ENCODE results near the gene PRR14.

PRR14 gene

DNA sequence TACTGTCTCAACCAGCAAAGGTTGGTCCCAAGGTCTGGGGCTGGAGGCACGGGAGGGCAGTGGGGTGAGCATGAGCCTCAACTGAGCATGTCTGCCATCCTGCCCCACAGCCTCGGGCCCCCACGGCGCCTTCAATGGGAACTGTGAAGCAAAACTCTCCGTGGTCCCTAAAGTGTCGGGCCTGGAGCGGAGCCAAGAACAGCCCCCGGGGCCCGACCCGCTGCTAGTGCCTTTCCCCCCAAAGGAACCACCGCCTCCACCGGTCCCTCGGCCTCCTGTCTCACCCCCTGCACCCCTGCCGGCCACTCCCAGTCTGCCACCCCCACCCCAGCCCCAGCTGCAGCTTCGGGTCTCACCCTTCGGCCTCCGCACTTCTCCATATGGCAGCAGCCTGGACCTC lies 11.7 kb downstream of the PRR14 start:
- Histone ChIP-seq H3K9me3 (ENCODE audit: insufficient read depth, low read length) (no peaks in the 10 kb centered on the region), H3K4me3 (ENCODE audit: insufficient read length, low read depth) (no peak overlapping the region), H3K9ac (ENCODE audit: insufficient read length, low read depth) (no peak overlapping the region), H3K36me3 (ENCODE audit: insufficient read depth, insufficient read length, low read length) (peaks cover 70% of the 10 kb centered on the region), H3K27me3 (ENCODE audit: insufficient read depth, insufficient read length) (peaks cover 73% of the 10 kb centered on the region), H3K4me1 (ENCODE audit: insufficient read depth, insufficient read length) (peaks cover 7% of the 10 kb centered on the region)
- no peak for DNase-seq (ENCODE audit: low read depth, low spot score)
- TF ChIP-seq SUZ12 (IDR thresholded peaks at IDR 0.05; ENCODE audit: extremely low read depth, insufficient read depth, insufficient read length), result no peak
- no peak for TF ChIP-seq ZNF274 (IDR thresholded peaks at IDR 0.05; ENCODE audit: low read depth, low read length)
- TF ChIP-seq YY1 (IDR thresholded peaks at IDR 0.05; ENCODE audit: insufficient read depth, insufficient read length), result no peak

DNA sequence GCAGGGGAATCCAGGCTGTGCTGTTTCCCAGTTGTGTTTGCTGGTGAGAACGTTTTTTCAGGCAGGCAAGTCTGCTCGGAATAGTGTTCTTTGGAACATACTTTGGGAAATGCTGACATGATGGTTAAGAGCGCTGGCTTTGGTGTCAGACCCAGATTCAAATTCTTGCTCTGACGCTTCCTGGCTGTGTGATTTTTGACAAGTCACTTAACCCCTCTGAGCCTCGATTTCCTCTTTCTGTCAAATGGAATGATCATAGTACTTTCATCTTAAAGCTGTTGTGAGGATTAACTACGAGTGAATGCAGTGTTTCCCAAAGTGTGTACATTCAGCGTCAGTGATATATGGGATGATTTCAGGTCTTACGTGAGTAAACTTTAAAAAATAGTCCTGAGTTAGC lies 12.3 kb downstream of the PRR14 start:
- Histone ChIP-seq H3K27me3 (ENCODE audit: insufficient read depth, insufficient read length) (peaks cover 78% of the 10 kb centered on the region), H3K9me3 (ENCODE audit: insufficient read depth, low read length) (no peaks in the 10 kb centered on the region), H3K4me1 (ENCODE audit: insufficient read depth, insufficient read length) (peaks cover 7% of the 10 kb centered on the region), H3K4me3 (ENCODE audit: insufficient read length, low read depth) (no peak overlapping the region), H3K9ac (ENCODE audit: insufficient read length, low read depth) (no peak overlapping the region), H3K36me3 (ENCODE audit: insufficient read depth, insufficient read length, low read length) (peaks cover 76% of the 10 kb centered on the region)
- no peak for DNase-seq (ENCODE audit: low read depth, low spot score)
- TF ChIP-seq YY1 (IDR thresholded peaks at IDR 0.05; ENCODE audit: insufficient read depth, insufficient read length) (no peak), SUZ12 (IDR thresholded peaks at IDR 0.05; ENCODE audit: extremely low read depth, insufficient read depth, insufficient read length) (no peak), ZNF274 (IDR thresholded peaks at IDR 0.05; ENCODE audit: low read depth, low read length) (no peak)

DNA sequence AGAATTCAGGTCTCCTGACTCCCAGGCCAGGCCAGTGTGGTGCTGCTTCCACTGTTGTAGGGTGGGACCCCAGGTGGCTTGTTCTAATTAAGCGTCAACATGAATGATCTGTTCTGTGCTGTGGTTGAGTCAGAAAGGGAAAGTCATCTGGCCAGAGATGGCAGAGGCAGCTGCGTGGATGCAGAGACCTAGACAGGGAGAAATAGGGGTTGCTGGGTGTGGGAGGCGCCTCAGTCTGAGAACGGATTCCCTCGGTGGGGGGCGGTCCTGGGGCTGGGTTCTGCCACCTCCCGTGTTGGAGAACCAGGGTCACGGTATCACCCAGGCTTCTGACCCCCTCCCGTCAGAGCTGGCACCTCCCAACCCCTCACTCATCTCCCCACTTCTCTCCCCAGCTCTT lies 13.1 kb downstream of the PRR14 start:
- Histone ChIP-seq H3K27me3 (ENCODE audit: insufficient read depth, insufficient read length) (peaks cover 86% of the 10 kb centered on the region), H3K4me3 (ENCODE audit: insufficient read length, low read depth) (no peak overlapping the region), H3K4me1 (ENCODE audit: insufficient read depth, insufficient read length) (peaks cover 7% of the 10 kb centered on the region), H3K9me3 (ENCODE audit: insufficient read depth, low read length) (no peaks in the 10 kb centered on the region), H3K9ac (ENCODE audit: insufficient read length, low read depth) (no peak overlapping the region), H3K36me3 (ENCODE audit: insufficient read depth, insufficient read length, low read length) (peaks cover 83% of the 10 kb centered on the region)
- DNase-seq (ENCODE audit: low read depth, low spot score), result no peak
- TF ChIP-seq ZNF274 (IDR thresholded peaks at IDR 0.05; ENCODE audit: low read depth, low read length), result no peak
- no peak for TF ChIP-seq SUZ12 (IDR thresholded peaks at IDR 0.05; ENCODE audit: extremely low read depth, insufficient read depth, insufficient read length)
- no peak for TF ChIP-seq YY1 (IDR thresholded peaks at IDR 0.05; ENCODE audit: insufficient read depth, insufficient read length)

DNA sequence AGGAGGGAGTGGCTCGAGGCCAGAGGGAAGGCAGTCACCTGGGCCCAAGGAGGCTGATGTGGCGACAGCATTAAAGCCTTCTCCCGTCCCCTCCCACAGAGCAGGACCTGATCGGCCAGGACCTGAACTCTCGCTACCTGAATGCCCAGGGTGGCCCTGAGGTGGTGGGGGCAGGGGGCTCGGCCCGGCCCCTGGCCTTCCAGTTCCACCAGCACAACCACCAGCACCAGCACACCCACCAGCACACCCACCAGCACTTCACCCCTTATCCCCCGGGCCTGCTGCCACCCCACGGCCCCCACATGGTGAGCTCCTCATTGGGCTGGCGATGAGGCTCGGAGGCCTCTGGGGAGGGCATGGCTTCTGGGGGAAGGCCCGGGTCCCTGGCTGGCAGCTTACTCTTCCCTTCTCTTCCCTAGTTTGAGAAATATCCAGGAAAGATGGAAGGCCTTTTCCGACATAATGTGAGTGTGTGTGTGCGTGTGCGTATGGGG lies 13.9 kb downstream of the PRR14 start:
- Histone ChIP-seq H3K4me1 (ENCODE audit: insufficient read depth, insufficient read length) (peaks cover 7% of the 10 kb centered on the region), H3K9ac (ENCODE audit: insufficient read length, low read depth) (no peak overlapping the region), H3K27me3 (ENCODE audit: insufficient read depth, insufficient read length) (peaks cover 95% of the 10 kb centered on the region), H3K36me3 (ENCODE audit: insufficient read depth, insufficient read length, low read length) (peaks cover 88% of the 10 kb centered on the region), H3K4me3 (ENCODE audit: insufficient read length, low read depth) (no peak overlapping the region), H3K9me3 (ENCODE audit: insufficient read depth, low read length) (no peaks in the 10 kb centered on the region)
- DNase-seq (ENCODE audit: low read depth, low spot score), result no peak
- no peak for TF ChIP-seq SUZ12 (IDR thresholded peaks at IDR 0.05; ENCODE audit: extremely low read depth, insufficient read depth, insufficient read length)
- no peak for TF ChIP-seq ZNF274 (IDR thresholded peaks at IDR 0.05; ENCODE audit: low read depth, low read length)
- no peak for TF ChIP-seq YY1 (IDR thresholded peaks at IDR 0.05; ENCODE audit: insufficient read depth, insufficient read length)

DNA sequence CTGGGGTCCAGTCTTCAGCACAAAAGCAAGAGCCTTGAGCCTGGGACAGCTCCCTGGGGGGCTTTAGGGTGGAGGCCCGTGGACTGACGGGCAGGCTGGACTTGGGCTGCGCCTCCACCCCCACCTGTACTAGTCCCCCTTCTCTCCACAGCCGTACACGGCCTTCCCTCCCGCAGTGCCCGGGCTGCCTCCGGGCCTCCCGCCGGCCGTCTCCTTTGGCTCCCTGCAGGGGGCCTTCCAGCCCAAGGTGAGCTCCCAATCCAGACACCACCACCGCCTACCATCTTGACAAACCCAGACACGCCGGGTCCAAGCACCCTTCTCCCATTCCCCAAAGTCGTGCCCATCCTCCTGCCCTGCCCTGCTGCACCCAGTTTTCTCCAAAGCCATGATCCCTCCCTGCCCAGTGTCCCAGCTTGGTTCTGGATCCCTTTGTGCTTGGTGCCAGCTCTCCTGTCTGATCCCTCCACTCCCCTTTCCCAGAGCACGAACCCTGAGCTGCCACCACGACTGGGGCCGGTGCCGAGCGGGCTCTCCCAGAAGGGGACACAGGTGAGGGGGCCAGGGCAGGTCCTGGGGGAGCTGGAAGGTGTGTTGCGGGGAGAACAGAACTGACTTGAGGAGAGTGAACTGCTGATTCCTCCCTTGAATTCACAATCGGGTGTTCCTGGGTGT lies 14.5 kb downstream of the PRR14 start:
- H3K36me3 ChIP-seq (ENCODE audit: insufficient read depth, insufficient read length, low read length), result peaks cover 93% of the 10 kb centered on the region
- H3K27me3 ChIP-seq (ENCODE audit: insufficient read depth, insufficient read length), result peaks cover 97% of the 10 kb centered on the region
- H3K9me3 ChIP-seq (ENCODE audit: insufficient read depth, low read length), result no peaks in the 10 kb centered on the region
- no peak overlapping the region for H3K9ac ChIP-seq (ENCODE audit: insufficient read length, low read depth)
- peaks cover 3% of the 10 kb centered on the region for H3K4me1 ChIP-seq (ENCODE audit: insufficient read depth, insufficient read length)
- DNase-seq (ENCODE audit: low read depth, low spot score), result no peak
- TF ChIP-seq SUZ12 (IDR thresholded peaks at IDR 0.05; ENCODE audit: extremely low read depth, insufficient read depth, insufficient read length) (no peak), ZNF274 (IDR thresholded peaks at IDR 0.05; ENCODE audit: low read depth, low read length) (no peak), YY1 (IDR thresholded peaks at IDR 0.05; ENCODE audit: insufficient read depth, insufficient read length) (no peak)
- H3K4me3 ChIP-seq (ENCODE audit: insufficient read length, low read depth), result no peak overlapping the region

DNA sequence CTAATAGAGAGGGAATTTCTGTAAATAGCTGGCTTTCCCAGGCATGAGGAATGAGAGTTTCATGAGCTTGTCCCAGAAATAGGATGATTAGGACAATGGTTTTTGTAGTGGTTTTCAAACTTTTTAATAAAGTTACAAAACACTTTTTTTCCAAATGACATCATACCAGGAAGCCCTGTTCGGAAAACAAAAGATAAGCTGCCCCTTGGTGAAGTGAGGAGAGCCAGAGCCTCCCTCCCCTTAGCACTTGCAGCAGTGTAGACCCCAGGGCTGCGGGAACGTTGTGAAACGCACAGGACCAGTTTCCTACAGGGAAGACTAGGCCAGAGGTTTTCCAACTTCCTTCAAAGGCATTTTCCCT lies 15.1 kb downstream of the PRR14 start:
- Histone ChIP-seq H3K9ac (ENCODE audit: insufficient read length, low read depth) (no peak overlapping the region), H3K27me3 (ENCODE audit: insufficient read depth, insufficient read length) (peaks cover 97% of the 10 kb centered on the region)
- DNase-seq (ENCODE audit: low read depth, low spot score), result no peak

DNA sequence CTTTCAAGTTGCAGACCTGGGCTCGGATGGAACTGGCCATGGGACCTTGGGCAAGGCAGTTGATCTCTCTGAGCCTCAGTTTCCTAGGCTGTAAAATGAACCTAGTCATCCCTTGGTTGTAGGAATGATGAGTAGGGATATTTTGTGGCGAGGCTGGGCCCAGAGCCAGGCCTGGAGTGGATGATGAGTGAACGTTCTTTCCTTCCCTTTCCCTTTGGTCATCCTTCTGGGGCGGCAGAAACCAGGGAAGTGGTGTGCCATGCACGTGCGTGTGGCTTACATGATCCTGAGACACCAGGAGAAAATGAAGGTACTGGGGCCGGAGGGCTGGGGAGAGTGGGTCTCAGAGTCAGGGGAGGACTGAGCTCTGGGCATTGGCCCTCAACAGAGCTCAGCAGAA lies 15.9 kb downstream of the PRR14 start:
- Histone ChIP-seq H3K9me3 (ENCODE audit: insufficient read depth, low read length) (no peaks in the 10 kb centered on the region), H3K4me1 (ENCODE audit: insufficient read depth, insufficient read length) (no peaks in the 10 kb centered on the region), H3K4me3 (ENCODE audit: insufficient read length, low read depth) (no peak overlapping the region), H3K9ac (ENCODE audit: insufficient read length, low read depth) (no peak overlapping the region), H3K36me3 (ENCODE audit: insufficient read depth, insufficient read length, low read length) (peaks cover 86% of the 10 kb centered on the region), H3K27me3 (ENCODE audit: insufficient read depth, insufficient read length) (peaks cover 96% of the 10 kb centered on the region)
- TF ChIP-seq SUZ12 (IDR thresholded peaks at IDR 0.05; ENCODE audit: extremely low read depth, insufficient read depth, insufficient read length) (no peak), ZNF274 (IDR thresholded peaks at IDR 0.05; ENCODE audit: low read depth, low read length) (no peak), YY1 (IDR thresholded peaks at IDR 0.05; ENCODE audit: insufficient read depth, insufficient read length) (no peak)
- DNase-seq (ENCODE audit: low read depth, low spot score), result no peak

More for the DNA sequence above, 15.1 kb downstream of the PRR14 start:
- TF ChIP-seq SUZ12 (IDR thresholded peaks at IDR 0.05; ENCODE audit: extremely low read depth, insufficient read depth, insufficient read length) (no peak), ZNF274 (IDR thresholded peaks at IDR 0.05; ENCODE audit: low read depth, low read length) (no peak)
- Histone ChIP-seq H3K36me3 (ENCODE audit: insufficient read depth, insufficient read length, low read length) (peaks cover 93% of the 10 kb centered on the region), H3K9me3 (ENCODE audit: insufficient read depth, low read length) (no peaks in the 10 kb centered on the region), H3K4me1 (ENCODE audit: insufficient read depth, insufficient read length) (peaks cover 2% of the 10 kb centered on the region), H3K4me3 (ENCODE audit: insufficient read length, low read depth) (no peak overlapping the region)
